ENCODE results near the gene DUXB. TPM values are rescaled to one million over a fixed set of nuclear protein-coding genes. Genes with fewer than 3 reads are reported as not detected.
A peak's percentile ranks its signal among the peaks of the same experiment; 100 is the strongest.

The DUXB gene
- total RNA-seq, 6 experiments from 2014 or later = not detected

DNA sequence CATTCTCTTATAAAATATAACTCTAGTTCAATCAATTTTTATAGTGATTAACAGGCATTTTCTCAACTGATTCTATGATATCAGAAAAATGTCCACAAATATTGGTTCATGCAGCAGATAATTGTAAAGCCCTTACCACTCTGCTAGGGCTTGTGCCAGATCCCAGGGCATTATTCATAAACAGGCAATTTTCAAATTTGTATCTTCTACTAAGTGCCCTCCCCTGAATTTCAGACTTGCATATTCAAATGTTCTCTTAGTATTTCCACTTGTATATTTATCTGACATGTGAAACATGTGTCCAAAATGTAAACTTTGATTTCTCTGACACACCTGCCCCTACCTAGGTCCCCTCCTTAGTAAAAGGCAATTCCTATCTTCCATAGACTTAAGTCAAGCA is 33.8 kb downstream of the DUXB start:
- no peak for DNase-seq
- no peaks in the 10 kb centered on the region for H3K4me1 Mint-ChIP-seq (ENCODE audit: low read depth)
- no peak overlapping the region for H3K4me3 Mint-ChIP-seq
- H3K36me3 Mint-ChIP-seq (ENCODE audit: low read depth) = no peaks in the 10 kb centered on the region
- no peak overlapping the region for H3K27ac Mint-ChIP-seq
- TF ChIP-seq, protein P1, sequence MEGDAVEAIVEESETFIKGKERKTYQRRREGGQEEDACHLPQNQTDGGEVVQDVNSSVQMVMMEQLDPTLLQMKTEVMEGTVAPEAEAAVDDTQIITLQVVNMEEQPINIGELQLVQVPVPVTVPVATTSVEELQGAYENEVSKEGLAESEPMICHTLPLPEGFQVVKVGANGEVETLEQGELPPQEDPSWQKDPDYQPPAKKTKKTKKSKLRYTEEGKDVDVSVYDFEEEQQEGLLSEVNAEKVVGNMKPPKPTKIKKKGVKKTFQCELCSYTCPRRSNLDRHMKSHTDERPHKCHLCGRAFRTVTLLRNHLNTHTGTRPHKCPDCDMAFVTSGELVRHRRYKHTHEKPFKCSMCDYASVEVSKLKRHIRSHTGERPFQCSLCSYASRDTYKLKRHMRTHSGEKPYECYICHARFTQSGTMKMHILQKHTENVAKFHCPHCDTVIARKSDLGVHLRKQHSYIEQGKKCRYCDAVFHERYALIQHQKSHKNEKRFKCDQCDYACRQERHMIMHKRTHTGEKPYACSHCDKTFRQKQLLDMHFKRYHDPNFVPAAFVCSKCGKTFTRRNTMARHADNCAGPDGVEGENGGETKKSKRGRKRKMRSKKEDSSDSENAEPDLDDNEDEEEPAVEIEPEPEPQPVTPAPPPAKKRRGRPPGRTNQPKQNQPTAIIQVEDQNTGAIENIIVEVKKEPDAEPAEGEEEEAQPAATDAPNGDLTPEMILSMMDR (IDR thresholded peaks at IDR 0.05) = no peak
- H3K9me3 Mint-ChIP-seq = no peaks in the 10 kb centered on the region
- no peaks in the 10 kb centered on the region for H3K27me3 Mint-ChIP-seq (ENCODE audit: insufficient read depth)

DNA sequence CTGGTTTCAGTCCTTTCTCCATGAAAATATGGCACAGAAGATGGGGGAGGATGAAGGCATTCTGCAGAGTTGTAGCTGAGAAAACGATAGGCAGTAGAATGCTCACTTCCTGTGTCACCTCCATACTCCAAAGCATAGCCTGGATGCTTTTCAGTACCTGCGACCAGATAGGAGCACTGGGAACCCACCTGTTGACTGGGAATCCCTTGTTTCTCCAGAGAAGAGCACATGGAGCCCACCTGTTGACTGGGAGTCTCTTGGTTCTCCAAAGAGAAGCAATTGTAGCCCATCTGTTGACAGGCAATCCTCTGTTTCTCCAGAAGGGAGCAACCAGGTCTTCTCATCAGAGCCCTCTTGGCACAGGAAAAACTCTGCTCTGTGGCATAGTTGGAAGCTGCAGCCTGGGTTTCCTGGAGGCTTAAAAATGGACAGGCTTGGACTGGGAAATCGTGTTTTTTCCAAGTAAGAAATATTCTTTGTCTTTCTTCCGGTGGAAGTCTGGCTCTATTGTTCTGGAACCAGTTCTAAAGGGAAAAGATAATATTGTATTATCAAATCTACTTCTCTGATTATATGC is 40.4 kb downstream of the DUXB start:
- TF ChIP-seq, protein P1 (IDR thresholded peaks at IDR 0.05) = no peak
- H3K27me3 Mint-ChIP-seq (ENCODE audit: insufficient read depth) = no peaks in the 10 kb centered on the region

DNA sequence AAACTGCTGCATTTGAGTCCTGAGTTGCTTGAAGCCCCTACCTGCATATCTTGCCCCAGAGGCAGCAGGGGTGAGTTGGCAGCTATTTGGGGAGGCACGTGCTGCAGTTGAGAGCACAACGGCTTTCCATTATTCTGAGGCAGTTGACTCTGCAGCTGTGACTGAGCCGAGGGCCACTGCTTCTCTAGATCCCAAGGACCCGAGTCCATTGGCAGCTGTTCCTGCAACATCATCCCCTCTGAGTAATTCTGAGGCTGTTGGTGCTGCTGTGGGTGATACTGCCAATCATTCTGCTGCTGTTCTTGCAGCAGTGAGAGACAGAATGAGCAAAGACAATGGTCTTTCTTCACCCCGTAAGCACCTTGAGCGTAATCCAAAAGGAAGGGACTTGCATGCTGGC is 40.9 kb downstream of the DUXB start:
- TF ChIP-seq, protein P1 (IDR thresholded peaks at IDR 0.05) = no peak
- no peak overlapping the region for H3K27ac Mint-ChIP-seq
- H3K4me3 Mint-ChIP-seq = no peak overlapping the region
- H3K9me3 Mint-ChIP-seq = no peaks in the 10 kb centered on the region
- peaks cover 17% of the 10 kb centered on the region for H3K36me3 Mint-ChIP-seq (ENCODE audit: low read depth)
- no peak for DNase-seq
- H3K27me3 Mint-ChIP-seq (ENCODE audit: insufficient read depth) = no peaks in the 10 kb centered on the region
- no peaks in the 10 kb centered on the region for H3K4me1 Mint-ChIP-seq (ENCODE audit: low read depth)

More for the DNA sequence above, 40.4 kb downstream of the DUXB start:
- H3K9me3 Mint-ChIP-seq = no peaks in the 10 kb centered on the region
- DNase-seq = no peak
- peaks cover 15% of the 10 kb centered on the region for H3K36me3 Mint-ChIP-seq (ENCODE audit: low read depth)
- no peak overlapping the region for H3K4me3 Mint-ChIP-seq
- H3K4me1 Mint-ChIP-seq (ENCODE audit: low read depth) = no peaks in the 10 kb centered on the region
- H3K27ac Mint-ChIP-seq = no peak overlapping the region

DNA sequence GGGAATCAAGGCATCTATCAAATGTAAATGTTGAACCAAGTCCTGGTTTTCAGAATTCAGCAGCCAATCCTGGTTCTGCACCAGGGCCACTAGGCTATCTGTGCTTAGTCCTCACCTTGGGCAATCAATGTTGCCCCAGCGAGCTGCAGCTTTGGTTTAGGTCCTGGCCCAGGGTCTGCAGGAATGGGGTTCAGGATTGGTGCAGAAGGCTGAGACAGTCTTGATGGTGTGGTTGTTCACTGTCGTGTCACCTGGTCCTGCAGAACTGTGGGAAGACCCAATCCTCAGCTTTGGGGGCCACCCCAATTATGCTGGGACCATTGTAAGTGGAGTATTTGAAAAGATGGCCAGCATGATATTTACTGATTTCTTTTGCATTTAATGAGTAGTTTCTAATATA is 43.1 kb downstream of the DUXB start:
- peaks cover 23% of the 10 kb centered on the region for H3K36me3 Mint-ChIP-seq (ENCODE audit: low read depth)
- H3K27me3 Mint-ChIP-seq (ENCODE audit: insufficient read depth) = no peaks in the 10 kb centered on the region
- H3K4me1 Mint-ChIP-seq (ENCODE audit: low read depth) = peaks cover 14% of the 10 kb centered on the region
- DNase-seq = no peak
- H3K4me3 Mint-ChIP-seq = no peak overlapping the region
- H3K9me3 Mint-ChIP-seq = no peaks in the 10 kb centered on the region
- TF ChIP-seq, protein P1 (IDR thresholded peaks at IDR 0.05) = no peak
- no peak overlapping the region for H3K27ac Mint-ChIP-seq

DNA sequence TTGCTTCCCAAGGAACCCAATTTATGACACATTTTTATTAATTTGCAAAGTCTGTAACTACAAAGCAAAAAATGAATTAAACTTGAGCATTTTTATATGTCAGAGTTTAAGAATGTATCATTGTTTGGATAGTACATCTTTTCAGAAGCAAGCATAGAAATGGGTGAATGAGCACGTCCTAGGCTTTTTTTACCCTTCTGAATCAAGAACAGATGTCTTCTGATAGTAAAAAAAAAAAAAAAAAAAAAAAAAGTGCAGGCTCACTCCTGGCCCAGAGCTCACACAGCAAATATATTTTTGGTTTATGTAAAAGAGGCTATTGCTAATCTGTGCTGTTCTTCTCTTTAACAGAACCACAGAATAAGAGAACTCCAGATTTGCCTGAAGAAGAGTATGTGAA is 47.3 kb downstream of the DUXB start:
- peaks cover 49% of the 10 kb centered on the region for H3K4me1 Mint-ChIP-seq (ENCODE audit: low read depth)
- peak overlapping the region; percentile 71 for H3K4me3 Mint-ChIP-seq
- H3K9me3 Mint-ChIP-seq = no peaks in the 10 kb centered on the region
- peaks cover 41% of the 10 kb centered on the region for H3K36me3 Mint-ChIP-seq (ENCODE audit: low read depth)
- peak overlapping the region; percentile 86 for H3K27ac Mint-ChIP-seq
- H3K27me3 Mint-ChIP-seq (ENCODE audit: insufficient read depth) = no peaks in the 10 kb centered on the region
- DNase-seq = peak; percentile 71
- TF ChIP-seq, protein P1 (IDR thresholded peaks at IDR 0.05) = no peak
